Osteoblast (primary cell): ENCODE measurements around the gene FAM20C. TPM values are rescaled to one million over a fixed set of nuclear protein-coding genes. Genes with fewer than 3 reads are reported as not detected.
A peak's percentile ranks its signal among the peaks of the same experiment; 100 is the strongest.

Experiments
- DNase-seq: peaks from one replicate; pipeline ENCODE4 v3.0.0; 2011; ENCODE audit warnings: low spot score, mixed read lengths; ENCODE audit not compliant: insufficient read length; ENCODE audit errors: missing footprints
- H2AFZ ChIP-seq: 2 replicates; pipeline ENCODE4 v1.6.0; 2011; ENCODE audit warnings: mild to moderate bottlenecking, low read length
- H3K27ac ChIP-seq: 2 replicates; pipeline ENCODE4 v1.5.1; 2011; ENCODE audit warnings: mild to moderate bottlenecking, low read depth, low read length, moderate library complexity
- H3K27me3 ChIP-seq: 2 replicates; pipeline ENCODE4 v1.6.0; 2012; ENCODE audit warnings: mild to moderate bottlenecking, control low read depth, inconsistent platforms, low read length, moderate library complexity; ENCODE audit not compliant: insufficient read depth
- H3K36me3 ChIP-seq: 2 replicates; pipeline ENCODE4 v1.5.1; 2011; ENCODE audit warnings: mild to moderate bottlenecking, low read length, control low read depth, moderate library complexity; ENCODE audit not compliant: insufficient read depth
- H3K4me1 ChIP-seq: 2 replicates; pipeline ENCODE4 v1.5.1; 2011; ENCODE audit warnings: mild to moderate bottlenecking, low read length, control low read depth, moderate library complexity; ENCODE audit not compliant: insufficient read depth
- H3K4me2 ChIP-seq: 2 replicates; pipeline ENCODE4 v1.6.0; 2011; ENCODE audit warnings: mild to moderate bottlenecking, low read length; ENCODE audit not compliant: insufficient read depth
- H3K4me3 ChIP-seq: fragments of 200-600 bp; sonication (generic); 3 replicates; pipeline ENCODE4 v1.5.1; 2012; ENCODE audit warnings: mild to moderate bottlenecking, low read length, inconsistent platforms; ENCODE audit not compliant: insufficient read depth
- H3K79me2 ChIP-seq: 2 replicates; pipeline ENCODE4 v1.6.0; 2012; ENCODE audit warnings: mild to moderate bottlenecking, low read length, control low read depth, inconsistent platforms; ENCODE audit not compliant: insufficient read depth
- H3K9me3 ChIP-seq: 2 replicates; pipeline ENCODE4 v1.5.1; 2011; ENCODE audit warnings: low read depth, low read length, control low read depth
- H4K20me1 ChIP-seq: 2 replicates; pipeline ENCODE4 v1.6.0; 2012; ENCODE audit warnings: mild to moderate bottlenecking, low read length, control low read depth; ENCODE audit not compliant: insufficient read depth
- total RNA-seq: library from RNA; depleted of rRNA; stranded (reverse); fragments of >200 nt; gene quantifications from 2 replicates; pipeline ENCODE4 v1.2.3, GENCODE V29; 2012
- TF ChIP-seq, protein P1 (sequence below): IDR thresholded peaks from 2 replicates; pipeline ENCODE4 v1.5.1; 2011; ENCODE audit warnings: mild to moderate bottlenecking, low read depth, low read length, moderate library complexity; ENCODE audit errors: extremely low read depth

The FAM20C gene
- total RNA-seq, 1 donor, result 46.0 TPM

DNA sequence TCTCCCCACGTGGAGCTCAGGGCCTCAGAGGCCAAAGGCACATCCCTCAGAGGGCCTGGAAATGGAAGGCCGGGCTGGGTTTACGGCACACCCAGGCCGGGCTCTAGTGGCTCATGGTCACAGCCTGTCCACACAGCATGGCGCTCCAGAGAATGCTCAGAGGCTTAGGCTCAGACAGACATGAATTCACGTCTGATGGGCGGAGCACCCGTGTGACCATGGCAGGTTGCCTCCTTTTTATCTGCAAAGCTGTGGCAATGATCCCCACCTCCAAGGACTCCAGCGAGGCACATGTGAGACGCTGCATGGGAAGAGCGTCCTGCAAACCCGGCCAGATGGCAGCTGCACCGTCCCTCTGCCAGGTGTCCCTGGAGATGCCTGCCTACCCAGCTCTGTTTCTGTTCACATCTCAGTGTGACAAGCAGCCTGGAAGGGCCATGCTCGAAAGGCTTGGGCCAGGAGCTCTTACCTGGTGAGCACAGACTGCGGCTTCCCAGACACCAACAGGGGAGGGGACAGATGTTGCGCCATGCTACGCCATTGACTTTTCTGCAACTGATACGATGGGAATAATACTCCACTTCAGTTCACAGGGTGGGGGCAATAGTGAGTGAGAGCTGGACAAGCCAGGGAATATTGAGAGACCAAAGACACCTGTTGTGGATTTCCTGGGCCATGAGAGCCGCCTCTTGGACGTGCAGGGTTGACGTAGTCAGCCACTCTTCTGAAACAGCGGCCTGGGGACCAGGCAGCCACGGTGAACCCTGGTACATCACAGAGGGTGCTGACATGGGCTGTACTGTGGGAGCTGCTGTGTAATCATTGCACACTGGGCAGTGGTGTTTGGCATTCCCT lies 34.4 kb upstream of the FAM20C start:
- Histone ChIP-seq H3K36me3 (no peaks in the 10 kb centered on the region), H3K4me3 (no peak overlapping the region), H2AFZ (no peak overlapping the region), H3K27me3 (peaks cover 16% of the 10 kb centered on the region), H3K9me3 (no peaks in the 10 kb centered on the region), H3K4me2 (no peak overlapping the region), H3K4me1 (peaks cover 12% of the 10 kb centered on the region), H4K20me1 (no peaks in the 10 kb centered on the region), H3K27ac (no peak overlapping the region), H3K79me2 (no peaks in the 10 kb centered on the region)
- TF ChIP-seq, protein P1, sequence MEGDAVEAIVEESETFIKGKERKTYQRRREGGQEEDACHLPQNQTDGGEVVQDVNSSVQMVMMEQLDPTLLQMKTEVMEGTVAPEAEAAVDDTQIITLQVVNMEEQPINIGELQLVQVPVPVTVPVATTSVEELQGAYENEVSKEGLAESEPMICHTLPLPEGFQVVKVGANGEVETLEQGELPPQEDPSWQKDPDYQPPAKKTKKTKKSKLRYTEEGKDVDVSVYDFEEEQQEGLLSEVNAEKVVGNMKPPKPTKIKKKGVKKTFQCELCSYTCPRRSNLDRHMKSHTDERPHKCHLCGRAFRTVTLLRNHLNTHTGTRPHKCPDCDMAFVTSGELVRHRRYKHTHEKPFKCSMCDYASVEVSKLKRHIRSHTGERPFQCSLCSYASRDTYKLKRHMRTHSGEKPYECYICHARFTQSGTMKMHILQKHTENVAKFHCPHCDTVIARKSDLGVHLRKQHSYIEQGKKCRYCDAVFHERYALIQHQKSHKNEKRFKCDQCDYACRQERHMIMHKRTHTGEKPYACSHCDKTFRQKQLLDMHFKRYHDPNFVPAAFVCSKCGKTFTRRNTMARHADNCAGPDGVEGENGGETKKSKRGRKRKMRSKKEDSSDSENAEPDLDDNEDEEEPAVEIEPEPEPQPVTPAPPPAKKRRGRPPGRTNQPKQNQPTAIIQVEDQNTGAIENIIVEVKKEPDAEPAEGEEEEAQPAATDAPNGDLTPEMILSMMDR, result no peak
- peak; percentile 70 for DNase-seq

DNA sequence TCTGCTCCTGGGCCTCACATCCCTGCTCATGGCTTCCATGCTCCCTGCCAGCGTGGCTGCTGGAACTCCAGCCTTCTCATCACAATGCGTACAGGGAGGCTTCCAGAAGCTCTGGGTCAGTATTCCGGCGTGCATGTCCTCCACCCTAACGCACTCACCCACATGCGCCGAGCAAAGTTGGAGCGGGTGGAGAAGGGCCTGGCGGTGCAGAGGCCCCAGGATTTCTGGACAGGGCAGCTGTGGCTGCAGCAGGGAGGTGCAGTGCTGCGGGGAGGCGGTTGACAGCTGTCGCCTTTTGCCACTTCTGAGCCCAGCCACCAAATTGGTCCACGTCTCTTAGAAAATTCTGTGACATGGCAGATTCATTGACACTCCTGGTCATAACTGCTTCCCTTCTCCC lies 33.6 kb upstream of the FAM20C start:
- TF ChIP-seq, protein P1, result no peak
- H3K27me3 ChIP-seq, result peaks cover 21% of the 10 kb centered on the region

DNA sequence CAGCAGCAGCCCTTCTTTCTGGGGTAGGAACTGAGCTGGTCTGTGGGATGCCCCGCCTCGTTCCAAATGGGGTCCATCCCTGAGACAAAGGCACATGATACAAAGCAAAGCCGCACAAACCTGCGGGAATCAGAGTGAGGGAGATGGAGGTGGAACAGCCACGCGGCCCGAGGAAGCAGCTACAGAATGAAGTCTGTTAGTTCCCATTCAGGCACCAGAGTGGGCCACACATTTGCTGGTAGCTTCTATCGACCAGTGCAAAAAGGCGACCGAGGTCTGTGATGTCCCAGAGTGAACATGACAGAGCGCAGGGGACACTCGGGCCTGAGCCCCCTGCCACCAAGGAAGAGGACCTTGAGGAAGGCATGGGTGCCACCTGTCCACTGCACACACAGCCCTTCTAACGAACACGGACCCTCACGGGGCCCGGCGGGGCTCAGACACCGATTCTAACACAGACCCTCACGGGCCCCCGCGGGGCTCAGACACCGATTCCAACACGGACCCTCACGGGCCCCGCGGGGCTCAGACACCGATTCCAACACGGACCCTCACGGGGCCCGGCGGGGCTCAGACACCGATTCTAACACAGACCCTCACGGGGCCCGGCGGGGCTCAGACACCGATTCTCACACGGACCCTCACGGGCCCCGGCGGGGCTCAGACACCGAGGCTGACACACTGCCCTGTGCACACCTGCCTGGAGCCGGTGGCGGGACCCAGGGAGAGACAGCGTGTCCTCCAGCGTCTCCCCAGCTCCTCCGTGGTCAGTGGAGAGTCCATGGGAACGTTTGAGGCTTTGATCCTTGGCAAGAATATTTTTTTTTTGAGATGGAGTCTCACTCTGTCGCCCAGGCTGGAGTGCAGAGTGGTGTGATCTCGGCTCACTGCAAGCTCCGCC lies 32.8 kb upstream of the FAM20C start:
- Histone ChIP-seq H3K4me2 (no peak overlapping the region), H3K27ac (no peak overlapping the region), H2AFZ (no peak overlapping the region), H3K4me3 (no peak overlapping the region), H3K27me3 (peaks cover 28% of the 10 kb centered on the region), H4K20me1 (no peaks in the 10 kb centered on the region), H3K9me3 (no peaks in the 10 kb centered on the region), H3K36me3 (no peaks in the 10 kb centered on the region), H3K79me2 (no peaks in the 10 kb centered on the region), H3K4me1 (peaks cover 12% of the 10 kb centered on the region)
- TF ChIP-seq, protein P1, result no peak
- peak; percentile 83 for DNase-seq

More for the DNA sequence above, 33.6 kb upstream of the FAM20C start:
- DNase-seq, result peak; percentile 47
- no peak overlapping the region for H2AFZ ChIP-seq
- no peaks in the 10 kb centered on the region for H3K9me3 ChIP-seq
- no peaks in the 10 kb centered on the region for H3K36me3 ChIP-seq
- no peak overlapping the region for H3K27ac ChIP-seq
- no peak overlapping the region for H3K4me3 ChIP-seq
- peaks cover 12% of the 10 kb centered on the region for H3K4me1 ChIP-seq
- no peak overlapping the region for H3K4me2 ChIP-seq
- no peaks in the 10 kb centered on the region for H4K20me1 ChIP-seq
- no peaks in the 10 kb centered on the region for H3K79me2 ChIP-seq
